NCI-H1417 (cell line): Measurements from ENCODE around the gene MAS1.

ENCODE experiments used
- DNase-seq, 3 experiments: peaks; one replicate each; lab custom pipeline; 2025; lab: John Stamatoyannopoulos, UW

Gene MAS1

GRCh38 chr6:159880412-159880975 lies 10.3 kb upstream of the MAS1 start:
- peak in 1 of 3 experiments; percentile 60 for DNase-seq

DNA sequence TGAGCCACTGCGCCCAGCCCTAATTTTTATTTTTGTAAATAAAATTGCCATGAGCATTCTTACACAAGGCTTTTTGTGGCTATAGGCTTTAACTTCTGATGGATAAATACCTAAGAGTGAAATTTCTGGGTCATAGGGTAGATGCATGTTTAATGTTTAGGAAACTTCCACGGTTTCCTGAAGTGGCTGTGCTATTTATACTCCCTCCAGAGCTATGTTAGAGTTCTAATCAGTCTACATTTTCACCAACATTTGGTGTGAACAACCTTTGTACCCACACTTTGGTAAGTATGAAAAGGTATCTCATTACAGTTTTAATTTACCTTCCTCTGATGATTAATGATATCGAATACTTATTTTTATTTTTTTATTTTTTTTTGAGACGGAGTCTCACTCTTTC lies 6.1 kb upstream of the MAS1 start:
- no peak for DNase-seq

DNA sequence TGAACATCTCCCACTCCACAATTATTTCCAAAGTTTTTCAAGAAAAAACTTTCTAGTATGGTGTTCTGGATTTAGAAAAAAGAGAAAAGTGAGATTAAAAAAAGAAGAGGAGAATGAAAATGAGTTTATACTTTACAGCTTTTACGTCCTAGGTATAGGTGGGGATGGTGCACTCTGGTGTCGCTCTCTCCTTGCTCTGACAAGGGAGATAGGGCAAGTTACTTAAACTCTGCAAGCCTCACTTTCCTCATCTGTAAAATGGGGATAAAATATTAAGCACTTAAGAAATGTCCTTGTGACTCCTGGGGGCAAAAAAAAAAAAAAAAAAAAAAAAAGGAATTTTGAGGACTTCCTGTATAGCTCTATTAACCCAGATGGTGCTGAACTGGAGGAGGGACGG lies 4.5 kb upstream of the MAS1 start:
- DNase-seq: no peak

GRCh38 chr6:159887146-159887545 lies 3.6 kb upstream of the MAS1 start:
- DNase-seq: no peak

- no peak for DNase-seq
Observed at GRCh38 chr6:159887761-159888160, 3.0 kb upstream of the MAS1 start.

DNA sequence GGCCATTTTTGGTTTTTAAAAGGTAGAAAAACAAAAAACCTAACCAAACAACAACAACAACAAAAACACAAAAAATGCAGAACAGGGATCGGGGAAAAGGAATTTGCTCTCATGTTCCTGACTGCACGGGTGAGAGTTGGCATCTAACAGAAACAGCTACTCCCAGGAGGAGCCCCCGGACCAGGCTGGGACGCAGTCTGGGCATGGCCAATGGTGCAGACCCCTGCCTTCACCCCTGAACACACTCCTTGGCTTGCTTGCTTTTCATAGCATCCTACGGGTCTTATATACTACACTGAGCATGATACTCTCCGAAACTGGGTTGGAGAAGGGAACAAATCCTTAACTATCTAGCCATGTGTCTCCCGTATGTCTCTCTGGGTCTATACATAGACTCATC lies 587 bp upstream of the MAS1 start:
- DNase-seq: no peak

GRCh38 chr6:159892053-159892452 lies 1.3 kb downstream of the MAS1 start:
- no peak for DNase-seq

GRCh38 chr6:159893064-159893463 lies 2.3 kb downstream of the MAS1 start:
- no peak for DNase-seq

DNA sequence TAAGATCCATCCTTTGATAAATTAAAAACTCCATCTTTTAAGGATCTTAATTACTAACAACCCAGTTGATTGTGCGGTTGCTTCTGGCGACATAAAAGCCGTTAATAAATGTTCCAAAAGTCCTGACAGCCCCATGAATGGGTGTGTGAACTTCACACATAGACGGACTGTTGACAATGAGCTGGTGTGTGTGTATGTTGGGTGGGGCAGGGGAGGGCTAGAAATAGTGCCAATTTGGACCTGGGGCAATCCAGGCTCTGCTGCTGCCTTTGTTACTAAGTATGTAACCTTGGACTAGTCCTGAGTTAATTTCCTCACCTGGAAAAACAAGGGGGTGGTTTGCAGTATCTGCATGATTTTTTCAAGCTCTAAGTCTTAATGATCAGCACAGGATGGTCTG lies 4.2 kb downstream of the MAS1 start:
- DNase-seq: no peak

DNA sequence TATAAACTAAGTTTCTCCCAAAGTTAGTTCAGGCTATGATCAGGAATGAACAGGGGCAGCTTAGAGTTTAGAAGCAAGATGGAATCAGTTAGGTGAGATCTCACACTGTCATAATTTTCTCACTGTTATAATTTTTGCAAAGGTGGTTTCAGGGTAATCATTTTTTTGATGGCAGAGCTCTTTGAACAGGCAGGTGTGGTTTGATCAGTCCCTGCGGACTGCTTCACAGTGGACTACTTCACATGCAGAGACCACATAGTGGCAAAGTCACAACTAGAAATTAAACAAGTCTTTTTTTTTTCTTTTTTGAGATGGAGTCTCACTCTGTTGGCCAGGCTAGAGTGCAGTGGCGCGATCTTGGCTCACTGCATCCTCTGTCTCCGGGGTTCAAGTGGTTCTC lies 6.8 kb downstream of the MAS1 start:
- no peak for DNase-seq

- DNase-seq: no peak
Observed at GRCh38 chr6:159898519-159898918, 7.7 kb downstream of the MAS1 start.

DNA sequence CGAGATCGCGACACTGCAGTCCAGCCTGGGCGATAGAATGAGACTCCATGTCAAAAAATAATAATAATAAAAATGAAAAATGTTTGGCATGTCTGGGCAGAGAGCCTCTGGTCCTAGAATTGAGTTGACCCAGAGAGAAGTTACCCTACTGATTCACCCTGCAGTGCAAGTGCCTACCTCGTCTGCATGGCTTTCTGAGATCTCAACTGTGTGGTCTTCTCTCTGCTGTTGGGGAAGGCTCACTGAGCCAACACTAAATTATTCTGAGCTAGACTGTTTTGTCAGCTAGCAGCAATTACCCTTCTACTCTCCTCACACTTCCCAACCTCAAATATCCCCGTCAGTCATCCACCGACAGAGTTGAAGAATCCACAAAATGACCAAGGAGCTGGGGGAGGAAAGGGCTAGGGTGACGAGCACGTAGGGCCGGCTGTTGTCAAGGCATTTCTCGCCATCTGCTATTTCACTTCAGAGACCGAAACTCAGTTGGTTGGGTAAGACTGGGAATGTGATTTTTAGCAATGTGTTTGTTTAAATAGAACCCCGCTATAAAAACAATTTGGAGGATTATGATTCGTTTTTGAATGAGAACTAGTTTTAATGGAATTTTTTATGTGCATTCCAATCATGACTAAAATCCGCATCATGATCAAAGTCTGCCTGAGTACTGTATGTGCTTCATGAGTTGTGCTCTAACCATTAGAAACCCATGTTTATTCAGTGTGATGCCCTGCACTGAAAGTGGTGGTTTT lies 9.4 kb downstream of the MAS1 start:
- no peak for DNase-seq

- DNase-seq: no peak
Observed at GRCh38 chr6:159902620-159903019, 11.8 kb downstream of the MAS1 start.

DNA sequence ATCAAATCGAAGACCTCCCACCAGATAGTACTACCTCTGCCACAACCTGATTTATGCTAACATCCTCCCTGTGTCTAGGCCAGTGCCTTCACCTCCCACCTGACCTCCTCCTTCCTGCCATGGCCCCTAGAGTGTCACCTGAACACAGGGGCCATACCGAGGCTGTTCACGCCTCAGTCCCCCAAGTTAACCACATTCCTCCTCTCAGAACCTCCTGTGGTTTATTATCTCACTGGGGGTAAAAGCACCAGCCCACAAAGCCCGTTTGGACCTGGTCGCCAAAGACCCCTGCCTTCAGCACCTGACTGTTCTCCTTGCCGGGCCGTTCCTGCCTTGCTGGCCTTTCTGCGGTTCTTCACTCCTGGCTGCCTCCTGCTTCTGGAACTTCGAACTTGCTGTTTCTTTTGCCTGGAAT lies 13.7 kb downstream of the MAS1 start:
- no peak for DNase-seq

DNA sequence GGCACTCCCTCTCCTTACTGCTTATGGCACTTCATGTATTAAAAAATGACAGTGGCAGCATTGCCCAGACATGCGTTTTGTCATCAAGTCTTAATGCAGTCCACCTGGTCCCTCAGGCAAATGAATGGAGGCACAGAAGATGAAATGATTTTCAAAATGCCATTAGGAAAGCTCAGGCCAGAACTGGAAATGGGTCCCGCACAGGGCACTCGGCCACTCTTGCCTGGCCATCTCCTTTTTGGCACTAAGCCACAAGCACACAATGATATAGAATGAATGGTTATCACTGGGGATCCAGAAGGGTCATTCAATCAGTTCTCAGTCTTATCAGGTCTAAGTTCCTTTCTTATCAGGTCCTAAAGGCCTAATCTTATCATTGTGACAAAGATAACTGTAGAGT lies 15.6 kb downstream of the MAS1 start:
- no peak for DNase-seq

DNA sequence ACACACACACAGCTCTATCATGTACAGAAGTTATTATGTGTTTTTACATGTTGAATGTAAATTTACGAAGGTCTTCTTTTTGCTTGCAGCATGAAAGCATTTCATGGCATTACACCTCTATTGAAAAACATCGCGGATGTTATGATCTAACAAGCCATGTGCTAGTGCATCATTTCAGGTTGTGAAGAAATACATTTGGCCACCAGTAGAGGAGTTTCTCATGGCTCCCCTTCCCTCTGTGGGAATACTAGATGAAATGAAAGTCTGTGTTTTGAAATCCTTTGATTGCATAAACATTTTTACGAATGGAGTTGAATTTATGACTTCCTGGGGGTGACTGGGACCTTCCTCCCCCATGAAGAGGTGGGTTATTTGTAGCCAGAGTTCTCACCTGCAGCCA lies 17.7 kb downstream of the MAS1 start:
- DNase-seq: no peak

GRCh38 chr6:159908979-159909378 lies 18.2 kb downstream of the MAS1 start:
- DNase-seq: no peak

- no peak for DNase-seq
Observed at GRCh38 chr6:159910342-159910741, 19.6 kb downstream of the MAS1 start.

DNA sequence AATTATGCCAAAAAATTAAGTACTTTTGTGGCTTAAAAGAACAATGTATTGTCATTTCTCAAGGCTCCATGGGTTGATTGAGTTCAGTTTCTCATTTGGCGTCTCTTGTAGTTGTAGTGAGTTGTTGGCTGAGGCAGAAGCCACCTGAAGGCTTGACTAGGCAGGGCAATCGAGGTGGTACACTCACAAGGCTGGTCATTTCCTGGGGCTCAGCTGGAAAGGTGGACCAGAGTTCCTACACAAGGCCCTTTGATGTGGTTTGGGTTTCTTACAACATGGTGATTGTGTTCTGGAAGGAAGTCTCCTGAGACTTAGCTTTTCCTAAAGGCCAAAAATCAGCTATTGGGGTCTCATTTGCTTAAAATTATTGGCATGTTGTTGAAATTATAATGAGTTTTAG lies 22.6 kb downstream of the MAS1 start:
- DNase-seq: no peak

DNA sequence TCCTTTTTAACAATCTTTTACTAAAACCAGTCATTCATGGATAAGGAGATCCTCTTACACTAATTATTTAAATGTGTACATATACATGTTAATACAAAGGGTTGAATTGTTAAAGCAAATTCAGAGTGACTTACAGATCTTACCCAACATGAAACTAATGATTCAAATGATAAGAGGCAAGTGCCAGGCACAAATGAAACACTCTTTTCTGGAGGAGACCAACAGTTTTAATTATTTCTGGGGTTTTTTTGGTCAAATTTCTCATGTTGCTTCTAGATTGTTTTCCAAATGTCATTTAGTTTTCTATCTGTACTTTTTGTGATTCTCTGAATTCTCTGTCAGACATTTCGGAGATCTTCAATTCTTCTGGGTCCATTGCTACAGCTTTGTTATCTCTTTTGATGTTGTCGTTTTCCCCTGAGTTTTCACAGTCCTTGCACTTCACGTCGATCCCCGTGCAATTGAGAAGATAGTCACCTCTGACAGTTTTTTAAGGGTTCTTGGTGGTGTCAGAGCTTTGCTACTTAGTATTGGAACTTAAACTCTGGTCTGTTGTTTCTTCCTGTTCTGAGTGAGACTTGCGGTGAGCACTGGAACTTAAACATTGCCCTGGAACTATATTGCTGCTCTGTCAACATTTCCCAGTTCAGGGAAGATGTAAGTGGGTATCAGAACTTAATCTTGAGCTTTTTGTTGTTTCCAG lies 23.2 kb downstream of the MAS1 start:
- no peak for DNase-seq

GRCh38 chr6:159914565-159914923 lies 23.8 kb downstream of the MAS1 start:
- no peak for DNase-seq

- DNase-seq: no peak
Observed at GRCh38 chr6:159915397-159915796, 24.6 kb downstream of the MAS1 start.

- DNase-seq: no peak
Observed at GRCh38 chr6:159916237-159916636, 25.4 kb downstream of the MAS1 start.

GRCh38 chr6:159916752-159917151 lies 26.0 kb downstream of the MAS1 start:
- no peak for DNase-seq
